ENCODE results near the gene ATP1A4. TPM values are rescaled to one million over a fixed set of nuclear protein-coding genes. Genes with fewer than 3 reads are reported as not detected.

ATP1A4 gene
- total and polyA plus RNA-seq, 10 of the 15 experiments (the other 5 are each of a cell fraction or from before 2014, with no cell fraction given): 0.31 to 1.0 (median 0.54) TPM

DNA sequence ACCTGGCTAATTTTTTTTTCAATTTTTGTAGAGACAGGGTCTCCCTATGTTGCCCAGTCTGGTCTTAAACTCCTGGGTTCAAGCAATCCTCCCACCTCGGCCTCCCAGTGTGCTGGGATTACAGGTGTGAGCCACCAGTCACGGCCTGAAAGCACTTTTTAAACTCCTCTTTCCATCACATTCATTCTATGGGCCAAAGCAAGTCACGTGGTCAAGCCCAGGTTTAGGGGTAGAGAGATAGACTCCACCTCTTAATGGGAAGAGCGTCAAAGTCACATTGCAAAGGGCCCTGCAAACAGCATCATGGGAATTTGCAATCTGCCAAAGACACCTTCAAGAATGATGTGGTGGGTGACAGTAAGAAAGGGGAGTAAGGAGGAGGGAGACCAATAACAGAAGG is 7.1 kb downstream of the ATP1A4 start:
- no peak overlapping the region for H3K9ac ChIP-seq (ENCODE audit: control insufficient read depth, insufficient read depth, low read length)
- no peaks in the 10 kb centered on the region for H3K36me3 ChIP-seq (ENCODE audit: control insufficient read depth in 2 of 2, insufficient read depth in 2 of 2, low read length in 1 of 2)
- RAD21 ChIA-PET (ENCODE audit: unreplicated experiment): no interaction called here
- no peaks in the 10 kb centered on the region for H4K20me1 ChIP-seq (ENCODE audit: control insufficient read depth, insufficient read depth)
- in situ Hi-C loops (cut with MboI) (no loop called here), intact Hi-C loops (cut with micrococcal nuclease; ENCODE audit: unreplicated experiment) (no loop called here)
- CTCF ChIA-PET: interaction anchor here (0.6 to 1.1 kb wide), 4 partner anchors 32 to 238 kb away, joined by 3 to 4 read pairs (median 3); no protein-coding TSS in a partner anchor
- no peak for ATAC-seq
- no peaks in the 10 kb centered on the region for H3K27me3 ChIP-seq (replicated peaks in 1 of 2; ENCODE audit: control insufficient read depth in 2 of 2, insufficient read depth in 2 of 2, low read length in 1 of 2)
- no peaks in the 10 kb centered on the region for H3K9me3 ChIP-seq (replicated peaks; ENCODE audit: control insufficient read depth, insufficient read depth, low read length)
- no peak for TF ChIP-seq KLF5 (IDR thresholded peaks at IDR 0.05; ENCODE audit: partially characterized antibody)
- TF ChIP-seq, protein P1, sequence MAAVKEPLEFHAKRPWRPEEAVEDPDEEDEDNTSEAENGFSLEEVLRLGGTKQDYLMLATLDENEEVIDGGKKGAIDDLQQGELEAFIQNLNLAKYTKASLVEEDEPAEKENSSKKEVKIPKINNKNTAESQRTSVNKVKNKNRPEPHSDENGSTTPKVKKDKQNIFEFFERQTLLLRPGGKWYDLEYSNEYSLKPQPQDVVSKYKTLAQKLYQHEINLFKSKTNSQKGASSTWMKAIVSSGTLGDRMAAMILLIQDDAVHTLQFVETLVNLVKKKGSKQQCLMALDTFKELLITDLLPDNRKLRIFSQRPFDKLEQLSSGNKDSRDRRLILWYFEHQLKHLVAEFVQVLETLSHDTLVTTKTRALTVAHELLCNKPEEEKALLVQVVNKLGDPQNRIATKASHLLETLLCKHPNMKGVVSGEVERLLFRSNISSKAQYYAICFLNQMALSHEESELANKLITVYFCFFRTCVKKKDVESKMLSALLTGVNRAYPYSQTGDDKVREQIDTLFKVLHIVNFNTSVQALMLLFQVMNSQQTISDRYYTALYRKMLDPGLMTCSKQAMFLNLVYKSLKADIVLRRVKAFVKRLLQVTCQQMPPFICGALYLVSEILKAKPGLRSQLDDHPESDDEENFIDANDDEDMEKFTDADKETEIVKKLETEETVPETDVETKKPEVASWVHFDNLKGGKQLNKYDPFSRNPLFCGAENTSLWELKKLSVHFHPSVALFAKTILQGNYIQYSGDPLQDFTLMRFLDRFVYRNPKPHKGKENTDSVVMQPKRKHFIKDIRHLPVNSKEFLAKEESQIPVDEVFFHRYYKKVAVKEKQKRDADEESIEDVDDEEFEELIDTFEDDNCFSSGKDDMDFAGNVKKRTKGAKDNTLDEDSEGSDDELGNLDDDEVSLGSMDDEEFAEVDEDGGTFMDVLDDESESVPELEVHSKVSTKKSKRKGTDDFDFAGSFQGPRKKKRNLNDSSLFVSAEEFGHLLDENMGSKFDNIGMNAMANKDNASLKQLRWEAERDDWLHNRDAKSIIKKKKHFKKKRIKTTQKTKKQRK (IDR thresholded peaks at IDR 0.05; ENCODE audit: low read depth, low read length): no peak
- no peak for TF ChIP-seq TCF7 (IDR thresholded peaks at IDR 0.05; ENCODE audit: borderline replicate concordance)
- TF ChIP-seq STAT1 (conservative IDR thresholded peaks at IDR 0.05): no peak
- no peak for TF ChIP-seq ATF7 (IDR thresholded peaks at IDR 0.05; ENCODE audit: low read depth)
- TF ChIP-seq, protein P2, sequence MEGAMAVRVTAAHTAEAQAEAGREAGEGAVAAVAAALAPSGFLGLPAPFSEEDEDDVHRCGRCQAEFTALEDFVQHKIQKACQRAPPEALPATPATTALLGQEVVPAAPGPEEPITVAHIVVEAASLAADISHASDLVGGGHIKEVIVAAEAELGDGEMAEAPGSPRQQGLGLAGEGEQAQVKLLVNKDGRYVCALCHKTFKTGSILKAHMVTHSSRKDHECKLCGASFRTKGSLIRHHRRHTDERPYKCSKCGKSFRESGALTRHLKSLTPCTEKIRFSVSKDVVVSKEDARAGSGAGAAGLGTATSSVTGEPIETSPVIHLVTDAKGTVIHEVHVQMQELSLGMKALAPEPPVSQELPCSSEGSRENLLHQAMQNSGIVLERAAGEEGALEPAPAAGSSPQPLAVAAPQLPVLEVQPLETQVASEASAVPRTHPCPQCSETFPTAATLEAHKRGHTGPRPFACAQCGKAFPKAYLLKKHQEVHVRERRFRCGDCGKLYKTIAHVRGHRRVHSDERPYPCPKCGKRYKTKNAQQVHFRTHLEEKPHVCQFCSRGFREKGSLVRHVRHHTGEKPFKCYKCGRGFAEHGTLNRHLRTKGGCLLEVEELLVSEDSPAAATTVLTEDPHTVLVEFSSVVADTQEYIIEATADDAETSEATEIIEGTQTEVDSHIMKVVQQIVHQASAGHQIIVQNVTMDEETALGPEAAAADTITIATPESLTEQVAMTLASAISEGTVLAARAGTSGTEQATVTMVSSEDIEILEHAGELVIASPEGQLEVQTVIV (IDR thresholded peaks at IDR 0.05; ENCODE audit: borderline replicate concordance, partially characterized antibody): no peak
- TF ChIP-seq RAD21 (IDR thresholded peaks at IDR 0.05; ENCODE audit: insufficient read depth, low read depth, low read length): no peak
- TF ChIP-seq SREBF2 (IDR thresholded peaks at IDR 0.05; ENCODE audit: low read length): no peak
- no peak for TF ChIP-seq ETV6 (conservative IDR thresholded peaks at IDR 0.05 in 1 of 2, IDR thresholded peaks at IDR 0.05 in 1 of 2; ENCODE audit: borderline replicate concordance in 1 of 2, low read depth in 1 of 2)
- TF ChIP-seq TBL1XR1 (IDR thresholded peaks at IDR 0.05; ENCODE audit: low read depth, low read length): no peak
- POLR2A ChIA-PET: no interaction called here
- SMC1A ChIA-PET (ENCODE audit: uncharacterized antibody, unreplicated experiment): interaction anchor here (1.4 kb wide), 1 partner anchor 218 kb away, joined by 5 read pairs; no protein-coding TSS in a partner anchor
- H3K4me3 ChIP-seq: no peak overlapping the region
- no peaks in the 10 kb centered on the region for H3K79me2 ChIP-seq (ENCODE audit: control insufficient read depth, insufficient read depth, low read length)
- H3K4me2 ChIP-seq (ENCODE audit: control insufficient read depth, insufficient read depth): no peak overlapping the region
- DNase-seq (ENCODE audit: low read depth, low spot score): no peak
- H3K4me1 ChIP-seq (ENCODE audit: control insufficient read depth, insufficient read depth, low read length): peaks cover 12% of the 10 kb centered on the region
- FAIRE-seq: no peak
- H3K27ac ChIP-seq (ENCODE audit: control insufficient read depth, insufficient read depth): no peak overlapping the region
- WGBS (ENCODE audit: insufficient coverage, insufficient replicate concordance, low lambda C conversion rate, missing lambda C conversion rate): 10% methylated on average over 4 of the region's 4 CpGs
- BruUV-seq (replicated peaks): no TSS peak
- H2AFZ ChIP-seq (ENCODE audit: control insufficient read depth, low read depth, low read length): no peak overlapping the region
